Measurements from ENCODE around the gene PLA2G12B.
"Not testable (repeated sequence)": the region's sequence is repeated elsewhere in the genome, so short reads cannot be mapped to it uniquely, and the experiment has no call there.

The PLA2G12B gene

DNA sequence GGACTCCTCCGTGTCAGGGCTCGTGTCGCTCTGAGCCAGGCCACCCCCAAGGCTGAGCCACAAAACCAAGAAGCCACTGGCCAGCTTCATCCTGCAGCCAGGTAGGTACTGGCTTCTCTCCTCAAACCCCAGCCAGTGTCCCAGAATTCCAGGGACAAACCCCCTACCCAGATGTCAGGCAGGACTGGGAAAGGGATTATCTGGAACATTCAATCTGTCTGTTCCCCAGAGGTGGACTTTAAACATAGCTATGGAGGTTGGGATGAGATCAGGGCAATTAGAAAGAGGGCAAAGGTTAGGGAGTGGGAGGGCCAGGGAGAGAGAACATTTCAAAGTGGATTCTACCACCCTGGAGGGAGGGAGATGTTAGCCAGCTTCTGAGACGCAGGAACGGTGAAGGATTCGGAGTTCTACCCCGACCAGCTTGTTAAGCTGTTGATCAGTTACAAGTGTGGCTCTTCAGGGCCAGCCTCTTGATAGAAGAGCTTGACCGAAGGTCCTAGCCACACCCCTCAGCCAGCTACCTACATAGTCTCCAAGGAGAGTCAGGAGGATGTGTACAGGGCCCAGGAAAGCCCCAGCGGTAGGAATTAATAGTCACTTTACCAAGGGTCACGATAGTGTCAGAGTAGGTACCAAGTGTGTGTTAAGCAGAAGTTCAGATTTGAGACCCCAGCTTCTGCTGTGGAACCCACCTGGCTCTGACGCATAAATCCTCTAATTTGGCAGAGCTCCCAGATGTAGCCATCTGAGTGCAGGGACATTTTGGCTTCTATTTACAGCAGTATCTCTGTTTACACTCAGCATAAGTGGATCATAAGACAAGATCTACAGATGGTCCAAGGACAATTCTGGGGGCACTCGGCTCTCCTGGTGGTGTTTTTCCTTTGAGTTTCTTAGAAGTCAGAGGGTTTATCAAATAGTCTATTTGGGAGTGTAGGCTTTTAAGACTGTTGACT, at the start of gene PLA2G12B:
Gene PLA2G12B (minus strand): TSS at position 211 of the 959 bp plus-strand sequence. CDS start 121 bp downstream, at position 90.
- no peak within 1 kb of the TSS for H3K9ac ChIP-seq
- no peaks in the 10 kb centered on the region for H3K4me1 ChIP-seq
- H3K4me3 ChIP-seq, result no peak within 1 kb of the TSS
- no peak within 1 kb of the TSS for H3K27ac ChIP-seq
- H3K36me3 ChIP-seq, result no peaks in the 10 kb centered on the region
- no peaks in the 10 kb centered on the region for H4K20me1 ChIP-seq
- H3K27me3 ChIP-seq, result no peaks in the 10 kb centered on the region
- TF ChIP-seq Cebpa-rat (IDR thresholded peaks at IDR 0.05), result no peak
- H3K9me3 ChIP-seq, result no peaks in the 10 kb centered on the region
- no peak within 1 kb of the TSS for H3K4me2 ChIP-seq

DNA sequence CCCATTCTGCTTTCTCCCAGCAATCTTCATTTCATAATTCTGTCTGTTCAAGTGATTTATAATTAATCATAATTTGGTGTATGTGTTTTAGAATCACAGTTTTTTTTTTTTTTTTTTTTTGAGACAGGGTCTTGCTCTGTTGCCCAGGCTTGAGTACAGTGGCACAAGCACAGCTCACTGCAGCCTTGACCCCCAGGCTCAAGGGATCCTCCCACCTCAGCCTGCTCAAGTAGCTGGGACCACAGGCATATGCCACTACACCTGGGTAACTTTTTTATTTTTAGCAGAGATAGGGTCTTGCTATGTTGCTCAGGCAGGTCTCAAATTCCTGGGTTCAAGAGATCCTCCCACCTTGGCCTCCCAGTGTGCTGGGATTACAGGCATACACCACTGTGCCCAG, 49.2 kb upstream of the PLA2G12B start:
- H3K4me3 ChIP-seq, result no peak overlapping the region
- peaks cover 2% of the 10 kb centered on the region; the same call in 1 of the 2 replicates for H3K9me3 ChIP-seq
- no peak for TF ChIP-seq Cebpa-rat (IDR thresholded peaks at IDR 0.05)
- H3K27me3 ChIP-seq, result no peaks in the 10 kb centered on the region
- H3K9ac ChIP-seq, result no peak overlapping the region
- H3K36me3 ChIP-seq, result peaks cover 61% of the 10 kb centered on the region
- H3K4me2 ChIP-seq, result no peak overlapping the region
- no peaks in the 10 kb centered on the region for H3K4me1 ChIP-seq
- H4K20me1 ChIP-seq, result no peaks in the 10 kb centered on the region
- no peak overlapping the region for H3K27ac ChIP-seq

GRCh38 chr10:73000973-73001372, 46.4 kb upstream of the PLA2G12B start:
- Histone ChIP-seq H3K36me3 (peaks cover 38% of the 10 kb centered on the region), H3K9me3 (peaks cover 19% of the 10 kb centered on the region; the same call in 1 of the 2 replicates), H3K4me2 (no peak overlapping the region), H3K4me1 (no peaks in the 10 kb centered on the region), H3K9ac (no peak overlapping the region), H4K20me1 (no peaks in the 10 kb centered on the region), H3K27me3 (no peaks in the 10 kb centered on the region), H3K4me3 (no peak overlapping the region), H3K27ac (no peak overlapping the region)
- TF ChIP-seq Cebpa-rat (IDR thresholded peaks at IDR 0.05), result no peak

- no peaks in the 10 kb centered on the region for H3K4me1 ChIP-seq
- no peak overlapping the region for H3K4me2 ChIP-seq
- no peak overlapping the region for H3K27ac ChIP-seq
- H3K36me3 ChIP-seq, result peaks cover 10% of the 10 kb centered on the region; the same call in 1 of the 2 replicates
- no peaks in the 10 kb centered on the region for H4K20me1 ChIP-seq
- peaks cover 20% of the 10 kb centered on the region; the same call in 1 of the 2 replicates for H3K9me3 ChIP-seq
- TF ChIP-seq Cebpa-rat (IDR thresholded peaks at IDR 0.05), result no peak
- H3K27me3 ChIP-seq, result no peaks in the 10 kb centered on the region
- H3K9ac ChIP-seq, result no peak overlapping the region
- H3K4me3 ChIP-seq, result no peak overlapping the region
Measured at GRCh38 chr10:72997099-72997498, 42.5 kb upstream of the PLA2G12B start.

- not testable (repeated sequence) for H3K9ac ChIP-seq, H3K27ac ChIP-seq, H3K4me2 ChIP-seq, H3K4me1 ChIP-seq, H4K20me1 ChIP-seq, H3K36me3 ChIP-seq, H3K4me3 ChIP-seq, H3K27me3 ChIP-seq
- H3K9me3 ChIP-seq, result peaks cover 20% of the 10 kb centered on the region; the same call in 1 of the 2 replicates
Measured at GRCh38 chr10:72995459-72995858, 40.9 kb upstream of the PLA2G12B start.

- H3K9ac ChIP-seq, H3K27me3 ChIP-seq, H3K4me2 ChIP-seq, H4K20me1 ChIP-seq, H3K9me3 ChIP-seq, H3K4me3 ChIP-seq, H3K4me1 ChIP-seq, H3K27ac ChIP-seq: not testable (repeated sequence)
- H3K36me3 ChIP-seq, result peaks cover 15% of the 10 kb centered on the region
Measured at GRCh38 chr10:72989771-72990170, 35.2 kb upstream of the PLA2G12B start.

- H3K4me2 ChIP-seq, H3K4me1 ChIP-seq, H4K20me1 ChIP-seq, H3K36me3 ChIP-seq, H3K27me3 ChIP-seq, H3K27ac ChIP-seq, H3K4me3 ChIP-seq, H3K9ac ChIP-seq: not testable (repeated sequence)
- peaks cover 26% of the 10 kb centered on the region for H3K9me3 ChIP-seq
Measured at GRCh38 chr10:72984618-72985017, 30.0 kb upstream of the PLA2G12B start.

DNA sequence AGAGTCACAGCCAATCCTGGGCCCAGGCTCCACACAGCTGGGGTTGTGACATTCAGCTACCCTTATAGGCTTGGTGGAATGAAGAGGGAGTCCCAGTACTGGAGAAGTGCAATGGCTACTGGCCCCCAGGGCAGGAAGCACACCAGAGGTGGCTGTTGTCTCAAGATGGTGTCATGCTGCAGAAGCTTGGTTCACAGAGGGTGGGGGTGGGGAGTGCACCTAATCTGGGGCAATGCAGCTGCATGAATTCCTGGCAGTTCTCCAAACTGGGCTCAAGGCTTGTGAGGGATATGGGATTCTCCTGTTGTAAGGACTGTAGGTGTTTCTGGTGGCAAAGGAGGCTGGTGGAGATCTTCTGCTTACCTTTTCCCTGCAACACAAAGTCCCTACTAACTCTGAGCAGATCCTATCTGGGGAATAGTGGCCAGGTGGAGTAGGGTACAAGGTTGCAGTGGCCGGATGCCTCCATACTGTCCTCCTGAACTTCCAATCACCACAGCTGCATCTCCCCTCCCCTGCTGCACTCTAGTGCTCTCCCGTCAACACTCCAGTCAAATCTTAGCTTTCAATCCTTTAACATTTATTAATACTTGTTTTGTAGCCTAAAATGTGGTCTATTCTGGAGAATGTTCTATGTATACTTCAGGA, 27.4 kb upstream of the PLA2G12B start:
- H3K4me3 ChIP-seq, result no peak overlapping the region
- H3K27me3 ChIP-seq, result no peaks in the 10 kb centered on the region
- H3K4me2 ChIP-seq, result no peak overlapping the region
- no peak overlapping the region for H3K9ac ChIP-seq
- no peaks in the 10 kb centered on the region for H3K36me3 ChIP-seq
- H3K4me1 ChIP-seq, result no peaks in the 10 kb centered on the region
- no peak for TF ChIP-seq Cebpa-rat (IDR thresholded peaks at IDR 0.05)
- H3K27ac ChIP-seq, result no peak overlapping the region
- H3K9me3 ChIP-seq, result peaks cover 49% of the 10 kb centered on the region
- no peaks in the 10 kb centered on the region for H4K20me1 ChIP-seq

GRCh38 chr10:72981028-72981881, 26.6 kb upstream of the PLA2G12B start:
- H3K9ac ChIP-seq, result no peak overlapping the region
- H3K4me1 ChIP-seq, result no peaks in the 10 kb centered on the region
- H3K27ac ChIP-seq, result no peak overlapping the region
- peaks cover 56% of the 10 kb centered on the region for H3K9me3 ChIP-seq
- no peak for TF ChIP-seq Cebpa-rat (IDR thresholded peaks at IDR 0.05)
- no peaks in the 10 kb centered on the region for H3K36me3 ChIP-seq
- H3K27me3 ChIP-seq, result no peaks in the 10 kb centered on the region
- no peak overlapping the region for H3K4me3 ChIP-seq
- no peak overlapping the region for H3K4me2 ChIP-seq
- H4K20me1 ChIP-seq, result no peaks in the 10 kb centered on the region
